ENCODE data around the gene NSD1. TPM values are rescaled to one million over a fixed set of nuclear protein-coding genes. Genes with fewer than 3 reads are reported as not detected.
A peak's percentile ranks its signal among the peaks of the same experiment; 100 is the strongest.

Gene NSD1
- total and polyA plus RNA-seq, 2 of the 8 experiments (the other 6 are each of a cell fraction or from before 2014, with no cell fraction given), result 22.8 to 168 TPM

- Histone ChIP-seq H2AFZ (ENCODE audit: low read length) (no peak overlapping the region), H2AK5ac (ENCODE audit: low read depth, low read length) (no peak overlapping the region), H3K4ac (replicated peaks; ENCODE audit: insufficient read length, low read depth, low read length) (no peak overlapping the region), H3K9ac (replicated peaks in 1 of 4; ENCODE audit: extremely low read depth in 1 of 4, low read depth in 3 of 4, low read length in 3 of 4) (no peak overlapping the region), H3K14ac (ENCODE audit: insufficient read length) (no peak overlapping the region), H2BK20ac (ENCODE audit: low read length) (no peak overlapping the region), H3K79me2 (ENCODE audit: control insufficient read depth in 1 of 2, insufficient read depth in 2 of 2, low read length in 2 of 2) (peaks cover 3 to 21% of the 10 kb centered on the region in 2 experiments; a peak in 2 of 4 replicates), H3K27ac (ENCODE audit: low read depth, low read length) (no peak overlapping the region), H3K9me3 (ENCODE audit: insufficient read depth in 2 of 2, low read depth in 1 of 2, low read length in 1 of 2) (no peaks in the 10 kb centered on the region), H4K91ac (replicated peaks; ENCODE audit: insufficient read length, low read length) (no peak overlapping the region), H2BK15ac (ENCODE audit: low read length) (no peak overlapping the region), H3K56ac (replicated peaks; ENCODE audit: insufficient read length, low read depth, low read length) (no peak overlapping the region), H2BK5ac (ENCODE audit: low read depth, low read length) (0 out of 2 replicates have a peak overlapping the region, but pooled peaks have one; percentile 72), H3K4me2 (ENCODE audit: insufficient read depth in 1 of 2, low read depth in 2 of 2, low read length in 2 of 2) (no peak overlapping the region), H4K8ac (ENCODE audit: extremely low read depth, insufficient read depth, low read length) (no peak overlapping the region), H2BK120ac (replicated peaks; ENCODE audit: low read depth, low read length) (no peak overlapping the region), H2BK12ac (ENCODE audit: low read depth, low read length) (no peak overlapping the region), H3K4me1 (replicated peaks in 1 of 4; ENCODE audit: control insufficient read depth in 3 of 4, insufficient read depth in 4 of 4, low read length in 3 of 4) (peaks cover 0 to 5% (median 3%) of the 10 kb centered on the region in 4 experiments; a peak in 4 of 7 replicates), H3K27me3 (replicated peaks in 1 of 4; ENCODE audit: control insufficient read depth in 3 of 4, extremely low read depth in 1 of 4, insufficient read depth in 3 of 4, low read length in 3 of 4) (no peaks in the 10 kb centered on the region), H4K5ac (ENCODE audit: insufficient read length, low read depth, low read length) (no peak overlapping the region), H3K4me3 (ENCODE audit: extremely low read depth in 1 of 4, insufficient read depth in 2 of 4, low read depth in 3 of 4, low read length in 4 of 4) (no peak overlapping the region), H3K36me3 (ENCODE audit: control insufficient read depth in 2 of 4, insufficient read depth in 4 of 4, low read length in 3 of 4) (peaks cover 22 to 33% (median 25%) of the 10 kb centered on the region in 4 experiments), H3K18ac (ENCODE audit: extremely low read depth, low read length) (no peak overlapping the region), H3K79me1 (ENCODE audit: low read depth, low read length) (peaks cover 9% of the 10 kb centered on the region), H4K20me1 (replicated peaks in 1 of 2; ENCODE audit: control insufficient read depth in 1 of 2, insufficient read depth in 2 of 2, low read length in 2 of 2) (peaks cover 2 to 15% of the 10 kb centered on the region in 2 experiments), H3K23me2 (ENCODE audit: low read depth, low read length) (no peaks in the 10 kb centered on the region), H3K23ac (ENCODE audit: insufficient read length) (no peak overlapping the region)
- DNase-seq (ENCODE audit: low read depth in 1 of 2, low spot score in 2 of 2) (no peak), FAIRE-seq (no peak)
- ChIA-PET POLR2A (ENCODE audit: partially characterized antibody) (interaction anchor here (0.8 to 1.7 kb wide), 6 partner anchors 10 to 105 kb away, joined by 3 to 5 read pairs (median 4); no protein-coding TSS in a partner anchor), CTCF (ENCODE audit: partially characterized antibody) (interaction anchor here (1.1 to 10.3 kb wide), 5 partner anchors 12 to 31 kb away, joined by 3 to 100 read pairs (median 4); partner anchors contain the start of gene LMAN2)
- WGBS, 2 experiments (ENCODE audit: extremely low coverage in 1 of 2, insufficient coverage in 1 of 2, insufficient read length in 1 of 2, insufficient replicate concordance in 2 of 2, low coverage in 1 of 2, low lambda C conversion rate in 2 of 2, missing lambda C conversion rate in 1 of 2), result 95% methylated on average over 21 of the region's 22 CpGs; no CpG with 5 or more reads in 1 of the 2 experiments
- TF ChIP-seq CREB1 (IDR thresholded peaks at IDR 0.05) (no peak), BRCA1 (IDR thresholded peaks at IDR 0.05; ENCODE audit: low read depth, low read length) (no peak), CTBP2 (IDR thresholded peaks at IDR 0.05; ENCODE audit: borderline replicate concordance, insufficient read depth, insufficient read length, low read length) (no peak), SRF (IDR thresholded peaks at IDR 0.05; ENCODE audit: low read depth, low read length) (no peak), TBP (IDR thresholded peaks at IDR 0.05; ENCODE audit: low read depth, low read length) (no peak), NRF1 (IDR thresholded peaks at IDR 0.05; ENCODE audit: low read depth, low read length) (no peak), POLR2A (IDR thresholded peaks at IDR 0.05; ENCODE audit: control extremely low read depth in 1 of 2, low read depth in 2 of 2, low read length in 2 of 2) (no peak), CBX8 (IDR thresholded peaks at IDR 0.05; ENCODE audit: borderline replicate concordance, low read depth, low read length) (no peak), KDM5A (IDR thresholded peaks at IDR 0.05; ENCODE audit: low read length) (no peak), RAD21 (IDR thresholded peaks at IDR 0.05 in 1 of 2, conservative IDR thresholded peaks at IDR 0.05 in 1 of 2; ENCODE audit: low read depth in 2 of 2, low read length in 2 of 2) (no peak)
- TF ChIP-seq, protein P1, sequence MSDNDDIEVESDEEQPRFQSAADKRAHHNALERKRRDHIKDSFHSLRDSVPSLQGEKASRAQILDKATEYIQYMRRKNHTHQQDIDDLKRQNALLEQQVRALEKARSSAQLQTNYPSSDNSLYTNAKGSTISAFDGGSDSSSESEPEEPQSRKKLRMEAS (IDR thresholded peaks at IDR 0.05), result no peak
Observed at GRCh38 chr5:177338251-177339106, 204.9 kb downstream of the NSD1 start.
